Measurements from ENCODE around the gene FUT8. TPM values are rescaled to one million over a fixed set of nuclear protein-coding genes. Genes with fewer than 3 reads are reported as not detected.

The FUT8 gene
- total RNA-seq, 4 donors from 2014 or later = 7.9 to 27.5 (median 12.8) TPM

- no peak overlapping the region for H3K27ac ChIP-seq
- no peak overlapping the region for H3K4me3 ChIP-seq
- no peak for DNase-seq
- no peaks in the 10 kb centered on the region for H3K36me3 ChIP-seq
- H3K4me1 ChIP-seq = peaks cover 0 to 17% (median 0%) of the 10 kb centered on the region in 4 donors
- 97 to 98% methylated on average over 4 of the region's 4 CpGs for WGBS, 2 donors (ENCODE audit: low coverage in 1 of 2)
- TF ChIP-seq POLR2AphosphoS5 (IDR thresholded peaks at IDR 0.05) (no peak), POLR2A (IDR thresholded peaks at IDR 0.05) (no peak), EP300 (IDR thresholded peaks at IDR 0.05; ENCODE audit: low read depth) (no peak), CTCF (IDR thresholded peaks at IDR 0.05) (no peak)
- no peaks in the 10 kb centered on the region for H3K27me3 ChIP-seq
- in situ Hi-C loops (cut with MboI; ENCODE audit: low pct_ligation_motif_present in 1 of 4, low pct_unique_long_range_greater_than_20kb in 1 of 4, low sequenced_read_pairs in 3 of 4) = no loop called here
- H3K9me3 ChIP-seq = no peaks in the 10 kb centered on the region
- intact Hi-C loops (cut with DNase I; ENCODE audit: low total_unique reads) = no loop called here
Measured at GRCh38 chr14:65478017-65478416, 65.5 kb downstream of the FUT8 start.

GRCh38 chr14:65478596-65478995 lies 66.1 kb downstream of the FUT8 start:
- WGBS, 2 donors (ENCODE audit: low coverage in 1 of 2) = 26 to 71% methylated on average over 1 of the region's 1 CpG
- Histone ChIP-seq H3K4me1 (peaks cover 0 to 22% (median 0%) of the 10 kb centered on the region in 4 donors), H3K27ac (no peak overlapping the region), H3K27me3 (no peaks in the 10 kb centered on the region), H3K9me3 (no peaks in the 10 kb centered on the region), H3K4me3 (no peak overlapping the region), H3K36me3 (no peaks in the 10 kb centered on the region)
- no peak for DNase-seq
- in situ Hi-C loops (cut with MboI; ENCODE audit: low pct_ligation_motif_present in 1 of 4, low pct_unique_long_range_greater_than_20kb in 1 of 4, low sequenced_read_pairs in 3 of 4) = no loop called here
- TF ChIP-seq EP300 (IDR thresholded peaks at IDR 0.05; ENCODE audit: low read depth) (no peak), POLR2AphosphoS5 (IDR thresholded peaks at IDR 0.05) (no peak), POLR2A (IDR thresholded peaks at IDR 0.05) (no peak), CTCF (IDR thresholded peaks at IDR 0.05) (no peak)
- intact Hi-C loops (cut with DNase I; ENCODE audit: low total_unique reads) = no loop called here

- Histone ChIP-seq H3K27ac (no peak overlapping the region), H3K9me3 (no peaks in the 10 kb centered on the region), H3K36me3 (no peaks in the 10 kb centered on the region), H3K27me3 (no peaks in the 10 kb centered on the region), H3K4me3 (no peak overlapping the region), H3K4me1 (peaks cover 0 to 22% (median 0%) of the 10 kb centered on the region in 4 donors)
- no peak for TF ChIP-seq EP300 (IDR thresholded peaks at IDR 0.05; ENCODE audit: low read depth)
- no peak for TF ChIP-seq POLR2AphosphoS5 (IDR thresholded peaks at IDR 0.05)
- TF ChIP-seq POLR2A (IDR thresholded peaks at IDR 0.05) = no peak
- TF ChIP-seq CTCF (IDR thresholded peaks at IDR 0.05) = no peak
- intact Hi-C loops (cut with DNase I; ENCODE audit: low total_unique reads) = no loop called here
- WGBS, 2 donors (ENCODE audit: low coverage in 1 of 2) = 89 to 100% methylated on average over 2 of the region's 2 CpGs
- DNase-seq = no peak
- in situ Hi-C loops (cut with MboI; ENCODE audit: low pct_ligation_motif_present in 1 of 4, low pct_unique_long_range_greater_than_20kb in 1 of 4, low sequenced_read_pairs in 3 of 4) = no loop called here
Measured at GRCh38 chr14:65479386-65479785, 66.9 kb downstream of the FUT8 start.

GRCh38 chr14:65482757-65483438 lies 70.4 kb downstream of the FUT8 start:
- Histone ChIP-seq H3K27ac (peak overlapping the region in 1 of 4 donors; percentile 14), H3K4me1 (peaks cover 0 to 22% (median 0%) of the 10 kb centered on the region in 4 donors), H3K4me3 (no peak overlapping the region), H3K9me3 (no peaks in the 10 kb centered on the region), H3K36me3 (no peaks in the 10 kb centered on the region), H3K27me3 (no peaks in the 10 kb centered on the region)
- in situ Hi-C loops (cut with MboI; ENCODE audit: low pct_ligation_motif_present in 1 of 4, low pct_unique_long_range_greater_than_20kb in 1 of 4, low sequenced_read_pairs in 3 of 4) (no loop called here), intact Hi-C loops (cut with DNase I; ENCODE audit: low total_unique reads) (loop anchor here (5.0 kb wide), 1 partner anchor 1271 kb away; no protein-coding TSS in a partner anchor)
- 60 to 66% methylated on average over 3 to 4 of the region's 4 CpGs for WGBS, 2 donors (ENCODE audit: low coverage in 1 of 2)
- DNase-seq = no peak
- TF ChIP-seq POLR2AphosphoS5 (IDR thresholded peaks at IDR 0.05) (no peak), EP300 (IDR thresholded peaks at IDR 0.05; ENCODE audit: low read depth) (no peak), CTCF (IDR thresholded peaks at IDR 0.05) (no peak), POLR2A (IDR thresholded peaks at IDR 0.05) (no peak)
